HepG2 (cell line): Measurements from ENCODE around the gene VGLL4. TPM values are rescaled to one million over a fixed set of nuclear protein-coding genes. Genes with fewer than 3 reads are reported as not detected.
A peak's percentile ranks its signal among the peaks of the same experiment; 100 is the strongest.

Source experiments
- ATAC-seq: fragments of 200-7000 bp; cut with Tn5 transposase; 3 replicates; pipeline ENCODE4 v1.9.1; 2020; ENCODE audit warnings: mild to moderate bottlenecking, moderate library complexity
- BruUV-seq: library from RNA; stranded (reverse); fragments of 400-500 nt; replicated peaks from 2 replicates; lab custom pipeline; 2021; lab: Mats Ljungman, UMichigan
- CTCF ChIA-PET: fragments of 300-600 bp; formaldehyde crosslinking; extraction: SDS; loops from one replicate; lab custom pipeline; 2021; ENCODE audit warnings: low total read pairs, inconsistent platforms, low intra/inter-chr PET ratio; lab: Yijun Ruan, JAX
- POLR2A ChIA-PET: fragments of 350-600 bp; sonication (Branson Sonifier 250); formaldehyde crosslinking; loops from one replicate; lab custom pipeline; 2020; ENCODE audit warnings: antibody characterized with exemption, inconsistent platforms; lab: Yijun Ruan, JAX
- DNase-seq: peaks from one replicate; pipeline ENCODE4 v3.0.0-alpha.2; 2015; ENCODE audit warnings: low spot score
- FAIRE-seq: peaks from 3 replicates; lab custom pipeline; 2011; peaks lifted over from hg19 to GRCh38; lab: Jason Lieb, UNC
- H2AFZ ChIP-seq: one replicate; pipeline ENCODE4 v1.6.1; 2011; ENCODE audit warnings: low read length, inconsistent platforms
- H3K27ac ChIP-seq: fragments of 300-600 bp; 3 replicates; pipeline ENCODE4 v1.8.0; 2011; ENCODE audit warnings: mixed run types, mild to moderate bottlenecking, mixed read lengths, low read length, inconsistent platforms; ENCODE audit not compliant: insufficient read depth; ENCODE audit errors: extremely low read length
- H3K27me3 ChIP-seq, 2 experiments: fragments of 200-600 bp in 1 of 2; 2 replicates in 1 of 2; 3 replicates in 1 of 2; pipeline versions ENCODE4 v1.6.0 to v1.8.0; 2011; ENCODE audit warnings: low read length in 2 of 2, mild to moderate bottlenecking in 2 of 2, moderate library complexity in 2 of 2, inconsistent platforms in 1 of 2; ENCODE audit not compliant: insufficient read depth in 2 of 2, control insufficient read depth in 1 of 2
- H3K36me3 ChIP-seq, 2 experiments: fragments of 200-600 bp in 1 of 2; replicated peaks in 1 of 2; 2 replicates in 1 of 2; 3 replicates in 1 of 2; pipeline versions ENCODE4 v1.5.1 to v1.8.0; 2011; ENCODE audit warnings: low read length in 2 of 2, inconsistent platforms in 1 of 2; ENCODE audit not compliant: insufficient read depth in 2 of 2, control insufficient read depth in 1 of 2
- H3K4me1 ChIP-seq: 2 replicates; pipeline ENCODE4 v1.5.1; 2012; ENCODE audit warnings: low read length, inconsistent platforms; ENCODE audit not compliant: insufficient read depth
- H3K4me2 ChIP-seq: 2 replicates; pipeline ENCODE4 v1.6.0; 2011; ENCODE audit warnings: low read depth, low read length, inconsistent platforms
- H3K4me3 ChIP-seq, 3 experiments: fragments of 200-600 bp in 1 of 3; sonication (generic), shearing (Covaris generic) in 1 of 3; replicated peaks in 1 of 3; 2 replicates each; pipeline ENCODE4 v1.5.1; 2011 to 2016; ENCODE audit warnings: low read length in 3 of 3, inconsistent platforms in 2 of 3, low read depth in 2 of 3, mild to moderate bottlenecking in 2 of 3, control low read depth in 1 of 3, mixed read lengths in 1 of 3; ENCODE audit not compliant: insufficient read depth in 1 of 3
- H3K79me2 ChIP-seq: one replicate; pipeline ENCODE4 v1.6.1; 2011; ENCODE audit warnings: low read length, inconsistent platforms; ENCODE audit not compliant: insufficient read depth
- H3K9ac ChIP-seq: 2 replicates; pipeline ENCODE4 v1.6.0; 2011; ENCODE audit warnings: mild to moderate bottlenecking, low read depth, low read length, inconsistent platforms; ENCODE audit not compliant: insufficient read depth
- H3K9me3 ChIP-seq: 2 replicates; pipeline ENCODE4 v1.5.1; 2012; ENCODE audit warnings: mild to moderate bottlenecking, low read length
- H4K20me1 ChIP-seq: 2 replicates; pipeline ENCODE4 v1.6.0; 2011; ENCODE audit warnings: inconsistent platforms, mild to moderate bottlenecking, low read length, moderate library complexity; ENCODE audit not compliant: insufficient read depth
- CHCHD3 ChIP-seq: sonication (generic); formaldehyde crosslinking; IDR thresholded peaks from 2 replicates; pipeline ENCODE4 v1.8.0; 2022; ENCODE audit warnings: mild to moderate bottlenecking, missing genetic modification reagents, moderate library complexity
- CTCF ChIP-seq: sonication (generic); formaldehyde crosslinking; IDR thresholded peaks from 2 replicates; pipeline ENCODE4 v1.5.0; 2020; ENCODE audit warnings: mild to moderate bottlenecking, missing genetic modification reagents, moderate library complexity
- MTF2 ChIP-seq: sonication (generic); formaldehyde crosslinking; IDR thresholded peaks from 2 replicates; pipeline ENCODE4 v1.5.0; 2020; ENCODE audit warnings: missing genetic modification reagents, borderline replicate concordance
- POLR2AphosphoS2 ChIP-seq: IDR thresholded peaks from 2 replicates; pipeline ENCODE4 v1.6.1; 2011; ENCODE audit warnings: low read depth, low read length, improper control_type of control experiment
- PRPF4 ChIP-seq: fragments of 200-400 bp; formaldehyde crosslinking; IDR thresholded peaks from 2 replicates; pipeline ENCODE4 v1.6.1; 2016; ENCODE audit warnings: low read length, low read depth; ENCODE audit not compliant: poor library complexity, severe bottlenecking
- STAG1 ChIP-seq: sonication (generic); formaldehyde crosslinking; IDR thresholded peaks from 2 replicates; pipeline ENCODE4 v1.4.0; 2020; ENCODE audit warnings: missing genetic modification reagents
- YEATS2 ChIP-seq: sonication (generic); formaldehyde crosslinking; IDR thresholded peaks from 2 replicates; pipeline ENCODE4 v1.4.0; 2020; ENCODE audit warnings: missing genetic modification reagents, borderline replicate concordance
- ZNF17 ChIP-seq: sonication (generic); formaldehyde crosslinking; IDR thresholded peaks from 2 replicates; pipeline ENCODE4 v1.5.0; 2020; ENCODE audit warnings: mild to moderate bottlenecking, missing genetic modification reagents
- ZNF382 ChIP-seq: sonication (generic); formaldehyde crosslinking; IDR thresholded peaks from 2 replicates; pipeline ENCODE4 v1.5.0; 2020; ENCODE audit warnings: missing genetic modification reagents, mild to moderate bottlenecking, borderline replicate concordance
- ZNF496 ChIP-seq: sonication (generic); formaldehyde crosslinking; IDR thresholded peaks from 2 replicates; pipeline ENCODE4 v1.8.1; 2023; ENCODE audit warnings: mild to moderate bottlenecking, moderate library complexity, missing genetic modification reagents; ENCODE audit not compliant: insufficient replicate concordance
- ZNF570 ChIP-seq: sonication (generic); formaldehyde crosslinking; IDR thresholded peaks from 2 replicates; pipeline ENCODE4 v1.4.0; 2020; ENCODE audit warnings: mild to moderate bottlenecking, missing genetic modification reagents, borderline replicate concordance
- ZNF616 ChIP-seq: sonication (generic); formaldehyde crosslinking; IDR thresholded peaks from 2 replicates; pipeline ENCODE4 v1.5.0; 2020; ENCODE audit warnings: low read depth, mild to moderate bottlenecking, missing genetic modification reagents
- ZNF883 ChIP-seq: sonication (generic); formaldehyde crosslinking; IDR thresholded peaks from 2 replicates; pipeline ENCODE4 v1.5.1; 2020; ENCODE audit warnings: mild to moderate bottlenecking, missing genetic modification reagents; ENCODE audit errors: not compliant biosample characterization
- ZSCAN30 ChIP-seq: sonication (generic); formaldehyde crosslinking; IDR thresholded peaks from 2 replicates; pipeline ENCODE4 v1.5.0; 2020; ENCODE audit warnings: mild to moderate bottlenecking, missing genetic modification reagents
- WGBS: methylation state at CpG from one replicate; pipeline ENCODE4 v1.1.6; 2017; ENCODE audit warnings: low lambda C conversion rate; 5-methylcytosine and 5-hydroxymethylcytosine counted together
- in situ Hi-C: cut with HindIII; loops from 2 replicates; pipeline ENCODE4 v1.10.0; 2017; ENCODE audit warnings: low pct_unique_long_range_greater_than_20kb; ENCODE audit not compliant: extremely low pct_ligation_motif_present
- intact Hi-C: fragments of 100-400 bp; cut with micrococcal nuclease; formaldehyde crosslinking; loops from one replicate; pipeline ENCODE4 v1.10.0; 2022; ENCODE audit not compliant: unreplicated experiment
- polyA plus RNA-seq, 8 experiments: library from polyadenylated mRNA; depleted of rRNA in 3 of 8; stranded (reverse) in 7 of 8; unstranded in 1 of 8; fragments of >200 nt; fragmentation: Illumina TruSeq in 4 of 8; extraction: Trizol in 4 of 8; gene quantifications; 2 replicates each; pipeline versions ENCODE4 v1.2.1 to v1.2.3, GENCODE V29; 2011 to 2016; ENCODE audit warnings: low read depth in 4 of 8, missing spikeins in 1 of 8, mixed read lengths in 1 of 8; ENCODE audit not compliant: insufficient read depth in 1 of 8
- total RNA-seq, 5 experiments: library from RNA; depleted of rRNA; stranded (reverse); fragments of >200 nt; fragmentation: Illumina TruSeq; extraction: Trizol; gene quantifications; 2 replicates each; pipeline ENCODE4 v1.2.3, GENCODE V29; 2016; ENCODE audit warnings: low read depth in 1 of 5
- TF ChIP-seq, protein P1 (sequence below): IDR thresholded peaks from 2 replicates; pipeline ENCODE4 v1.6.1; 2012; ENCODE audit warnings: low read depth, low read length, improper control_type of control experiment

The VGLL4 gene
- total and polyA plus RNA-seq, 2 of the 13 experiments (the other 11 are each of a cell fraction or from before 2014, with no cell fraction given): 23.2 to 39.0 TPM

GRCh38 chr3:11662392-11662990 is 18.8 kb upstream of the VGLL4 start:
- no peaks in the 10 kb centered on the region for H3K36me3 ChIP-seq
- ChIA-PET POLR2A (no interaction called here), CTCF (no interaction called here)
- peak; percentile 41 for TF ChIP-seq STAG1 (CRISPR knock-in tag)
- TF ChIP-seq ZNF570 (CRISPR knock-in tag): no peak
- TF ChIP-seq CTCF (CRISPR knock-in tag): 0 out of 2 replicates have a peak, but pooled peaks have one; percentile 27
- H3K27me3 ChIP-seq: no peaks in the 10 kb centered on the region
- no peak overlapping the region for H3K9ac ChIP-seq
- FAIRE-seq (no peak), ATAC-seq (peak; percentile 73), DNase-seq (peak; percentile 29)
- H3K79me2 ChIP-seq: no peaks in the 10 kb centered on the region
- H3K9me3 ChIP-seq: no peaks in the 10 kb centered on the region
- 79% methylated on average over 2 of the region's 2 CpGs for WGBS
- no TSS peak for BruUV-seq
- H3K27ac ChIP-seq: no peak overlapping the region
- in situ Hi-C loops: no loop called here
- H2AFZ ChIP-seq: no peak overlapping the region
- H3K4me3 ChIP-seq: no peak overlapping the region
- H3K4me1 ChIP-seq: peaks cover 10% of the 10 kb centered on the region; the same call in 1 of the 2 replicates
- H4K20me1 ChIP-seq: no peaks in the 10 kb centered on the region
- intact Hi-C loops: loop anchor here (5.0 kb wide), 1 partner anchor 60 kb away; no protein-coding TSS in a partner anchor
- H3K4me2 ChIP-seq: no peak overlapping the region

DNA sequence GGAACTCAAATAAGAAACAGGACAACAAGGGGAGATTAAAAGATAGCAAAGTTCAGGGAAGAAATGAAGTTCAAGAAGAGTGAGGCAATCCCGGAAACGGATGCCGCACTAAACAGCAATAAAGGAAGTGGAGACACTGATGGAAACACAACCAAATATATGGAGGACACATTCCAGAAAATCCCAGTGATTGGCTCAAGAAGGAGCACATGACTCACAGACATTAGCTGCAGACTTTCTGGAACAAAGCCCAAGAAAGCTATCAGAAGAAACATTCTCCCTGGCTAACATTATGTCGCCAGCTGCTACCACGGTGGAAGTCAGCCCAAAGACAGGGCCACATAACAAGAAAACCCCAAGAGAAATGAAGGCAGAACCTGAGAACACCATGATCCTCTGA is 18.1 kb upstream of the VGLL4 start:
- Histone ChIP-seq H3K27ac (no peak overlapping the region), H3K4me3 (no peak overlapping the region), H3K4me1 (peaks cover 10% of the 10 kb centered on the region; the same call in 1 of the 2 replicates), H3K79me2 (no peaks in the 10 kb centered on the region), H3K36me3 (no peaks in the 10 kb centered on the region), H2AFZ (no peak overlapping the region), H4K20me1 (no peaks in the 10 kb centered on the region), H3K27me3 (no peaks in the 10 kb centered on the region), H3K9ac (no peak overlapping the region), H3K9me3 (no peaks in the 10 kb centered on the region), H3K4me2 (no peak overlapping the region)
- POLR2A ChIA-PET: no interaction called here
- WGBS: 96% methylated on average over 5 of the region's 5 CpGs
- BruUV-seq: no TSS peak
- ATAC-seq (no peak), FAIRE-seq (no peak), DNase-seq (no peak)
- intact Hi-C loops: loop anchor here (5.0 kb wide), 1 partner anchor 60 kb away; no protein-coding TSS in a partner anchor
- in situ Hi-C loops: no loop called here
- CTCF ChIA-PET: no interaction called here
- TF ChIP-seq ZNF17 (CRISPR knock-in tag) (no peak), MTF2 (CRISPR knock-in tag) (no peak), POLR2AphosphoS2 (no peak), ZSCAN30 (CRISPR knock-in tag) (no peak), CHCHD3 (CRISPR knock-in tag) (no peak), ZNF382 (CRISPR knock-in tag) (no peak), ZNF496 (CRISPR knock-in tag) (no peak), YEATS2 (CRISPR knock-in tag) (no peak), ZNF616 (CRISPR knock-in tag) (no peak), ZNF883 (no peak), PRPF4 (no peak)
- TF ChIP-seq, protein P1, sequence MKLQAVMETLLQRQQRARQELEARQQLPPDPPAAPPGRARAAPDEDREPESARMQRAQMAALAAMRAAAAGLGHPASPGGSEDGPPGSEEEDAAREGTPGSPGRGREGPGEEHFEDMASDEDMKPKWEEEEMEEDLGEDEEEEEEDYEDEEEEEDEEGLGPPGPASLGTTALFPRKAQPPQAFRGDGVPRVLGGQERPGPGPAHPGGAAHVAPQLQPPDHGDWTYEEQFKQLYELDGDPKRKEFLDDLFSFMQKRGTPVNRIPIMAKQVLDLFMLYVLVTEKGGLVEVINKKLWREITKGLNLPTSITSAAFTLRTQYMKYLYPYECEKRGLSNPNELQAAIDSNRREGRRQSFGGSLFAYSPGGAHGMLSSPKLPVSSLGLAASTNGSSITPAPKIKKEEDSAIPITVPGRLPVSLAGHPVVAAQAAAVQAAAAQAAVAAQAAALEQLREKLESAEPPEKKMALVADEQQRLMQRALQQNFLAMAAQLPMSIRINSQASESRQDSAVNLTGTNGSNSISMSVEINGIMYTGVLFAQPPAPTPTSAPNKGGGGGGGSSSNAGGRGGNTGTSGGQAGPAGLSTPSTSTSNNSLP: no peak
